K562 (cell line): Measurements from ENCODE around the gene SH2D1A. TPM values are rescaled to one million over a fixed set of nuclear protein-coding genes. Genes with fewer than 3 reads are reported as not detected.

Source experiments
- ATAC-seq: fragments of 200-7000 bp; cut with Tn5 transposase; 3 replicates; pipeline ENCODE4 v1.9.1; 2020; ENCODE audit warnings: moderate library complexity
- BruUV-seq: library from RNA; stranded (reverse); fragments of 400-500 nt; replicated peaks from 2 replicates; lab custom pipeline; 2021; lab: Mats Ljungman, UMichigan
- CTCF ChIA-PET: fragments of 300-600 bp; formaldehyde crosslinking; extraction: SDS; loops from one replicate; lab custom pipeline; 2021; ENCODE audit warnings: low intra/inter-chr PET ratio; lab: Yijun Ruan, JAX
- POLR2A ChIA-PET: fragments of 300-600, 350-650 bp; sonication (Branson Sonifier 250); formaldehyde crosslinking; extraction: SDS; loops from one replicate; lab custom pipeline; 2021; ENCODE audit warnings: antibody characterized with exemption, inconsistent platforms; lab: Yijun Ruan, JAX
- DNase-seq, 4 experiments: peaks; one replicate each; pipeline versions ENCODE4 v3.0.0 to v3.0.0-alpha.2; 2011 to 2018; ENCODE audit warnings: low spot score in 3 of 4, mixed read lengths in 3 of 4; ENCODE audit errors: extremely low read depth in 1 of 4
- FAIRE-seq: peaks from 2 replicates; lab custom pipeline; 2011; peaks lifted over from hg19 to GRCh38; lab: Jason Lieb, UNC
- H2AFZ ChIP-seq: 2 replicates; pipeline ENCODE4 v1.6.0; 2011; ENCODE audit warnings: low read depth, low read length, control low read depth, inconsistent platforms
- H3K27ac ChIP-seq: fragments of 200-600 bp; 3 replicates; pipeline ENCODE4 v1.8.0; 2011; ENCODE audit warnings: low read depth, mild to moderate bottlenecking, control low read depth, inconsistent platforms, low read length, moderate library complexity, mixed read lengths; ENCODE audit errors: extremely low read depth
- H3K27me3 ChIP-seq, 2 experiments: fragments of 300-600 bp in 1 of 2; 2 replicates in 1 of 2; 3 replicates in 1 of 2; pipeline versions ENCODE4 v1.6.0 to v1.8.0; 2011; ENCODE audit warnings: inconsistent platforms in 2 of 2, low read length in 2 of 2, mild to moderate bottlenecking in 1 of 2, mixed read lengths in 1 of 2, moderate library complexity in 1 of 2; ENCODE audit not compliant: control insufficient read depth in 2 of 2, insufficient read depth in 2 of 2
- H3K36me3 ChIP-seq: fragments of 300-600 bp; 3 replicates; pipeline ENCODE4 v1.8.0; 2011; ENCODE audit warnings: mild to moderate bottlenecking, low read length, inconsistent platforms; ENCODE audit not compliant: control insufficient read depth, insufficient read depth
- H3K4me1 ChIP-seq, 2 experiments: fragments of 200-600 bp in 1 of 2; replicated peaks in 1 of 2; 2 replicates in 1 of 2; 3 replicates in 1 of 2; pipeline versions ENCODE4 v1.5.1 to v1.8.0; 2011; ENCODE audit warnings: inconsistent platforms in 2 of 2, low read length in 2 of 2, mild to moderate bottlenecking in 1 of 2, mixed read lengths in 1 of 2, moderate library complexity in 1 of 2; ENCODE audit not compliant: control insufficient read depth in 2 of 2, insufficient read depth in 2 of 2
- H3K4me2 ChIP-seq: 2 replicates; pipeline ENCODE4 v1.6.1; 2011; ENCODE audit warnings: low read length, control low read depth, inconsistent platforms, mixed read lengths; ENCODE audit not compliant: insufficient read depth
- H3K4me3 ChIP-seq: fragments of 200-600 bp; sonication (generic), shearing (Covaris generic); 2 replicates; pipeline ENCODE4 v1.5.1; 2016; ENCODE audit warnings: control low read depth, inconsistent platforms
- H3K79me2 ChIP-seq: fragments of 200-600 bp; 3 replicates; pipeline ENCODE4 v1.8.0; 2011; ENCODE audit warnings: low read length, inconsistent platforms; ENCODE audit not compliant: control insufficient read depth, insufficient read depth
- H3K9ac ChIP-seq, 2 experiments: 2 replicates each; pipeline versions ENCODE4 v1.6.0 to v1.6.1; 2011; ENCODE audit warnings: low read depth in 2 of 2, low read length in 2 of 2, control low read depth in 1 of 2, inconsistent platforms in 1 of 2, mild to moderate bottlenecking in 1 of 2, mixed read lengths in 1 of 2; ENCODE audit not compliant: insufficient read depth in 1 of 2
- H3K9me1 ChIP-seq: one replicate; pipeline ENCODE4 v1.6.0; 2011; ENCODE audit warnings: inconsistent platforms, mild to moderate bottlenecking, low read length, moderate library complexity; ENCODE audit not compliant: control insufficient read depth, insufficient read depth
- H3K9me3 ChIP-seq: replicated peaks from 2 replicates; pipeline ENCODE4 v1.5.1; 2011; ENCODE audit warnings: low read depth, low read length, inconsistent platforms; ENCODE audit not compliant: control insufficient read depth, insufficient read depth
- H4K20me1 ChIP-seq: replicated peaks from 2 replicates; pipeline ENCODE4 v1.6.1; 2011; ENCODE audit warnings: low read length, inconsistent platforms, mixed read lengths; ENCODE audit not compliant: control insufficient read depth, insufficient read depth
- BDP1 ChIP-seq: IDR thresholded peaks from 3 replicates; pipeline ENCODE4 v1.6.1; 2011; ENCODE audit not compliant: insufficient read length, insufficient read depth
- CTBP1 ChIP-seq: fragments of 450-650 bp; IDR thresholded peaks from 2 replicates; pipeline ENCODE4 v1.6.1; 2016; ENCODE audit warnings: borderline replicate concordance
- GTF2A2 ChIP-seq: IDR thresholded peaks from 2 replicates; pipeline ENCODE4 v1.6.1; 2016; ENCODE audit warnings: mild to moderate bottlenecking, missing genetic modification characterization, missing compliant biosample characterization
- ILK ChIP-seq: fragments of 450-650 bp; IDR thresholded peaks from 2 replicates; pipeline ENCODE4 v1.6.1; 2016; ENCODE audit warnings: missing genetic modification characterization, low read depth, mild to moderate bottlenecking, missing compliant biosample characterization, moderate library complexity, borderline replicate concordance
- PHF21A ChIP-seq: fragments of 450-650 bp; IDR thresholded peaks from 2 replicates; pipeline ENCODE4 v1.6.1; 2017; ENCODE audit warnings: low read depth, borderline replicate concordance
- ZBTB1 ChIP-seq: sonication (generic); formaldehyde crosslinking; IDR thresholded peaks from 2 replicates; pipeline ENCODE4 v1.8.1; 2023; ENCODE audit warnings: missing genetic modification reagents, low read depth, mild to moderate bottlenecking, borderline replicate concordance
- ZNF436 ChIP-seq: fragments of 250-450, 450-650 bp; sonication (Bioruptor Pico); formaldehyde crosslinking; IDR thresholded peaks from 2 replicates; pipeline ENCODE4 v1.7.0; 2020; ENCODE audit warnings: mild to moderate bottlenecking
- WGBS: fragments of 100-300 bp; shearing (Covaris generic); methylation state at CpG from one replicate; pipeline ENCODE4 v1.1.6; 2016; ENCODE audit warnings: low coverage, mixed read lengths; ENCODE audit not compliant: insufficient coverage; ENCODE audit errors: missing lambda C conversion rate; 5-methylcytosine and 5-hydroxymethylcytosine counted together
- in situ Hi-C: fragments of 300-500 bp; cut with MboI; formaldehyde crosslinking; loops from 4 replicates; pipeline ENCODE4 v1.15.0; 2018; ENCODE audit warnings: inconsistent platforms, mixed read lengths
- intact Hi-C: fragments of 100-400 bp; cut with micrococcal nuclease; formaldehyde crosslinking; loops from 2 replicates; pipeline ENCODE4 v1.14.2; 2022
- polyA plus RNA-seq, 8 experiments: library from polyadenylated mRNA; depleted of rRNA in 4 of 8; stranded (reverse) in 5 of 8; unstranded in 3 of 8; fragments of >200 nt; fragmentation: Nextera tagmentation in 2 of 8; fragmentation: Illumina TruSeq in 1 of 8; extraction: Ambion mirVana in 2 of 8; extraction: Trizol in 1 of 8; gene quantifications; 2 replicates each; pipeline versions ENCODE4 v1.2.1 to v1.2.3, GENCODE V29; 2011 to 2014; ENCODE audit warnings: inconsistent platforms in 1 of 8, missing spikeins in 1 of 8
- total RNA-seq, 7 experiments: library from RNA; depleted of rRNA in 6 of 7; stranded (reverse); fragments of >200 nt in 6 of 7; fragmentation: Illumina TruSeq in 2 of 7; extraction: Trizol in 2 of 7; gene quantifications; 2 replicates each; pipeline versions ENCODE4 v1.2.1 to v1.2.3, GENCODE V29; 2011 to 2021; ENCODE audit warnings: low replicate concordance in 1 of 7

The SH2D1A gene
- total and polyA plus RNA-seq, 9 of the 15 experiments (the other 6 are each of a cell fraction or from before 2014, with no cell fraction given), result 0.07 to 0.52 (median 0.19) TPM

DNA sequence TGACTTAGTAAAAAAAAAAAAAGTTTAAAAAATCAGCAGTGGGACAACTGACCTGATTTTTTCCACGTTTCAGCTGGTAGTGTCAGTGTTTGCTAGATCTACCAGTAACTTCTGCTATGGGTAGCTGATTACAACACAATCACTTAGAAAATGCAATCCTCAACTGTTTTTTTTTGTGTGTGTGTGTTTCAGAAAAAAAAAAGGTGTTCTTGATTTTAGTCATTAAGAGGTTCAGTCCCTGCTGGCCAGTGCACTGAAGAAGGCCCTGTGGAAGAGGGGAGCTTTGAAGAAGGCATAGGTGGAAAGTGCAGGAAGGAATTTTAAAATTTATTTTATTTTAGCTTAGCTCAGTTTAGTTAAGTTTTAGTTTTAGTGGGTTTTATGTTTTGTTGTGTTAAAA lies 46.9 kb downstream of the SH2D1A start:
- H3K4me3 ChIP-seq, result no peak overlapping the region
- 50% methylated on average over 1 of the region's 1 CpG for WGBS
- H4K20me1 ChIP-seq, result no peaks in the 10 kb centered on the region
- in situ Hi-C loops (no loop called here), intact Hi-C loops (no loop called here)
- H2AFZ ChIP-seq, result no peak overlapping the region
- H3K27me3 ChIP-seq, result no peaks in the 10 kb centered on the region
- DNase-seq (no peak), ATAC-seq (no peak), FAIRE-seq (no peak)
- H3K27ac ChIP-seq, result no peak overlapping the region
- no TSS peak for BruUV-seq
- POLR2A ChIA-PET, result interaction anchor here (0.6 kb wide), 1 partner anchor 565 kb away, joined by 3 read pairs; no protein-coding TSS in a partner anchor
- CTCF ChIA-PET, result no interaction called here
- H3K79me2 ChIP-seq, result no peaks in the 10 kb centered on the region
- no peak overlapping the region for H3K4me2 ChIP-seq
- no peak for TF ChIP-seq ZNF436 (CRISPR knock-in tag)
- H3K9me3 ChIP-seq, result no peaks in the 10 kb centered on the region
- H3K4me1 ChIP-seq, result no peaks in the 10 kb centered on the region
- no peaks in the 10 kb centered on the region for H3K9me1 ChIP-seq
- H3K9ac ChIP-seq, result no peak overlapping the region
- H3K36me3 ChIP-seq, result no peaks in the 10 kb centered on the region

DNA sequence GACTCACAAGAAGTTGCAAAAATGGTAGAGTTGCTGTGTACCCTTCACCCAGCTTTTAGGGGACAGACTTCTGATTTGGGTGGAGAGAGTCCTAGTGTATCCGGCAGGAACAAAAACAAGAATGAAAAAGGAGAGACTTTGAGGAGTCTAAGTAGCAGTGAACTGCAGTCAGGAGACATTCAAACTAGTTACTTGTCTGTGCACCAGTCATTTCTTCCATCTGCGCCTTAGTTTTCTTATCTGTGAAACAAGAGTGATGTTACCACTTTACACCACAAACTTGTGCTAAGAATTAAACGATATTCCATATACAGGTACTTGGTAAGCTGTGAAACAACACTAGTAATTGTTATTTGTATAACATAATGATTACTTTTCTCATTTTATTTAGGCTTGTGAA lies 47.3 kb downstream of the SH2D1A start:
- 32% methylated on average over 3 of the region's 3 CpGs for WGBS

More for the DNA sequence above, 47.3 kb downstream of the SH2D1A start:
- H2AFZ ChIP-seq, result no peak overlapping the region
- H3K27ac ChIP-seq, result no peak overlapping the region
- H3K79me2 ChIP-seq, result no peaks in the 10 kb centered on the region
- POLR2A ChIA-PET, result no interaction called here
- no peaks in the 10 kb centered on the region for H3K9me1 ChIP-seq
- no peak for TF ChIP-seq ILK
- TF ChIP-seq BDP1, result no peak
- TF ChIP-seq CTBP1, result no peak
- no peak for TF ChIP-seq ZBTB1 (CRISPR knock-in tag)
- TF ChIP-seq GTF2A2, result no peak
- TF ChIP-seq PHF21A, result no peak
- H3K4me3 ChIP-seq, result no peak overlapping the region
- no peaks in the 10 kb centered on the region for H3K36me3 ChIP-seq
- FAIRE-seq (no peak), ATAC-seq (no peak), DNase-seq (no peak)
- no peaks in the 10 kb centered on the region for H3K27me3 ChIP-seq
- BruUV-seq, result no TSS peak
- in situ Hi-C loops (no loop called here), intact Hi-C loops (no loop called here)
- no peak overlapping the region for H3K4me2 ChIP-seq
- CTCF ChIA-PET, result no interaction called here
- H3K9me3 ChIP-seq, result no peaks in the 10 kb centered on the region
- H4K20me1 ChIP-seq, result no peaks in the 10 kb centered on the region
- no peaks in the 10 kb centered on the region for H3K4me1 ChIP-seq
- no peak overlapping the region for H3K9ac ChIP-seq
